Hypothalamus (tissue), 51 donors: ENCODE data around the gene RBMS1.
"Not testable (repeated sequence)": the region's sequence is repeated elsewhere in the genome, so short reads cannot be mapped to it uniquely, and the experiment has no call there.

Source experiments
- DNase-seq, 51 donors: peaks; one replicate each; lab custom pipeline; 2025; lab: John Stamatoyannopoulos, UW

Gene RBMS1

DNA sequence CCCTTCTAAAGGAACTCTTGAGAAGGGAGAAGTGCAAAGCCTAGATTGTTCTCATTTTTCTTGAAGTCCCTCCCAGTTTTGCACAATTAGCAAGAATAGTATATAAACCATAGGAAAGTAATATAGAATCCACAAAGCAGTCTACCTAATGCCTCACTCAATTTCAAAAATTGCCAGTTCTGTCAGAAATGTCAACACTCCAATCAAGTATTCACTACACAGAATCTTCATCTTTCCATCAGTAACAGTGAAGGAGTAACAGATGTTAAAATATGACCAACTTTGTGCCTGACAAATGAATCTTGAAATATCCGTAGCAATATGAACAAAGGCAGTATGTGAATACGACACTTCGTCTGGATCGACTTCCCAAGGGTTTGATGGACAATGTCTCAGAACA is 56.3 kb downstream of the RBMS1 start:
- no peak for DNase-seq

GRCh38 chr2:160434254-160434948 is 59.2 kb downstream of the RBMS1 start:
- DNase-seq: no peak

DNA sequence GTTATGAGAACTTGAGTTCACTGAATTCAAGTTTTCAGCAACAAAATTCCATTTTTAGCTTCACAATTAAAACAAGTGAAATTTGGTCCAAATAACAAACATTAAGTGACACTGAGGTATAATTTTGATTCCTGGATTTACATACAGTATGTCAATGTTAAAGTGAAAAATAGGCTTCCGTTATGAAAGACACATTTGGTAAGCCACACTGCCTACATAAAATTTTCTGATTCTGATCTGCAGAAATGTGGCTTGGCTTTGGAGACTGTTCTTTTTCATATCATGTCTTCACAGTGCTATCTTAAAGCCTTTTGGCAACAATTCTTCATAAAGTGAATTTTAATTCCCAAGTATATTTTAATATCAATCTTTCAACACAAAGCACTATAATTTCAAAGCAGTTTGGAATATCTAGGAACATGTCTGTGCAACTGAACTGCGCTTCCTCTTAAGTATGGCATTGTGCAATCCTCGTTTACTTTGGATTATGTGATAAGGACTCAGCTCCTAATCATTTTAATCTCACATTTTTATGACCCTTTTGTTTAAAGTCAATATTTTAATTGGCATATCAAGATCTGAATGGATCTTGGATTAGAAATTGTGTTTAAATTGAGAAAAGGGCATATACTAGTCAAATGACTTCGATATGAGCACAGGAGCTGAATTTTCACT is 60.0 kb downstream of the RBMS1 start:
- DNase-seq: no peak

GRCh38 chr2:160432633-160433032 is 61.0 kb downstream of the RBMS1 start:
- no peak for DNase-seq

DNA sequence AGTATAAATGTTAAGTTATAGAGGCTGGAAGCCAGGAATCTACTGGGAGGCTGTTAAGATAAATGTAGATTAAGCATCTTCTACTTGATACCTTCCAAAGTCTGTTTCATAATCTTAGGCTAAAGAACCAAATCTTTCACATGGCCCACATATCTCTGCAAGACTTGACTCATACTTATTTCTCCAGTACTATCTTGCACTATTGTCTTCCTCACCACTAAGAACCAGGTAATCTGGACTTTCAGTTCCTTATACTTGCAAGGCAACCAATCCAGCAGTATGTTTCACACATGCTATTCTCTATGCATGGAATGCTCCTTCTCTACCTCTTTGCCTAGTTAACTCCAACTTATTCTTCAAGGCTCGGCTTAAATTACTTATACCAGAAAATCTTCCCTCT is 62.2 kb downstream of the RBMS1 start:
- no peak for DNase-seq

- DNase-seq: no peak
These were observed 63.6 kb downstream of the RBMS1 start for GRCh38 chr2:160430001-160430344.

- peak in 1 of 51 donors; percentile 8 for DNase-seq
These were observed 64.2 kb downstream of the RBMS1 start for GRCh38 chr2:160429248-160430000.

DNA sequence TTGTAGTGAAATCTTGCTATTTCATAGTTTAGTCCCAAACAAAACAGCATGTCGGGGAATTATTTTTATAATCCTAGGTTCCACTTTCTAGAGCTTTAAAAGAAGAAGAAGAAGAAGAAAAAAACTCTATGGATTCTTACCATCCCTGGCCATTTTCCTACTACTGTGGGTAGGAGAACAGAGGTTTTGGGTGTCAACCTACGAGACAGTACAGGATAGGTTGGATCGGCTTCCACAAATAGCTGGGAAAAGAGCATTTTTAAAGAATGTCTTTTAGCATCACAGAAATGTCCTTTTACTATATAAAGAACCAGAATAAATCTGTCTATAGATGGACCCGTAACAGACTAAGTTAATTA is 65.2 kb downstream of the RBMS1 start:
- DNase-seq: no peak

DNA sequence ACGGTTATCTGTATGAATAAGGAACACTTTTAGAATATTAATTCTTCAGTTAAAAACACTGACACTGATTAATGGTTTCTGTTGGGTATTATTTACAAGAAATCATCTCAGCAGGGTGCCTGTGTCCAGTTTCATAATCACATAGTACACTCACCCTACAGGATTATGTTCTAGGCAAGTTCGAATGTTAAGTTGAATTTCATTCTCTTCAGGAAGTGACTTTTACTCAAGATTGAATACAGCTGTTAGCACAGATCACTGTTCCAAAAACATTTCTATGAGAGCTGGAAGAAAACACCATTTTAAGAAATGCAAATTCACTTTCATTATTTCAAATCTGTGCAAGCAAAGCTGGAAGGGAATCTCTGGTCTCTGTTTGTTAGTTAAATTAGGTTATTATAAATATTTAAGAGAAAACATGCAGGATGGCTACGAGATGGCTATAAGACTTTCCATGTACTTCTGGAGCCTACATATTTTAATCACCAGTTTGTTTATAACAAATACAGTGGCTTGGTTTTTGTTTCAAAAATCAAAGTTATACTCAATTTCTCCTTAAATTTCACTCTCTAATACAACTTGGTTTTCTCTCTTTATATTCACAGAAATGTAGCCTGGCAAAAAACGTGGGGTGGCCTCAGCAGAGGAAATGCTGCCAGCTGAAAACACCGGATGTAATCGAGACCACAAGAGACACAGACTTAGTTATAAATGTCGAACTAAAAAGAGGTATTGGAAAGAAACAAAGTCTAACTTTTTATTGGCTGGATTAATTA is 65.8 kb downstream of the RBMS1 start:
- no peak for DNase-seq

GRCh38 chr2:160426604-160427003 is 67.0 kb downstream of the RBMS1 start:
- no peak for DNase-seq

DNA sequence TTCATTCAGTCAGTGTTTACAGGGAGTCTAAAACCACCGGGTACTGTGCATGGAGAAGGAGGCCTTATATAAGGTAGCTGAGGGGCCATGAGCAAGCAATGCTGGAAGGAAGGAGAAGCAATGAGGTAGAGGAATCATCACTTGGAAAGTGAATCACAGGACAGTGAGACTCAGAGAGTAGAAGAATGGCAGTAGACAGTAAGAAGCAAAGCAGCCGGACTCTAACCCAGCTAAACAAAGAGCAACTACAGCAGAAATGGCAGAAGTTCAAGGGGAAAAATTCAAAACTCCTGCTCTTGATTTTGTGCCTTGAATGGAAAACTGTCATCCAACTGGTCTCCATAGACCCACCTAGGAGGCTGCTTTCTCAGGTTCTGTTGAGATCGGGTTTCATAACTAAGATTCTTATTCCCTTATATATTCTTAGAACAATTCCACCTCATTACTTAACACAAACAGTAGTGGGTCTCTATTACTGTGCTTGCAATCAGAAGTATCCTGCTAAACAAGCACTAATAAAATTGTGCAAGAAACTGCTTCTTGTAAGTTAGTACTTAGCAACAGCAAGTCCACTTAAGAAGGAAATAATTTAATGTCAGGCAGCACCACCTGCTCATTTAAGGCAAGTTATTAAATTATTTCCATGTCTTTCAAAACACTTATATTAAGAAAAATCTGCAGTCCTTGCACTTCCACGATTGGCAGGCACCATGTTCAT is 68.0 kb downstream of the RBMS1 start:
- DNase-seq: no peak

- no peak for DNase-seq
These were observed 70.5 kb downstream of the RBMS1 start for GRCh38 chr2:160423126-160423525.

GRCh38 chr2:160421646-160422501 is 71.7 kb downstream of the RBMS1 start:
- not testable (repeated sequence) for DNase-seq

DNA sequence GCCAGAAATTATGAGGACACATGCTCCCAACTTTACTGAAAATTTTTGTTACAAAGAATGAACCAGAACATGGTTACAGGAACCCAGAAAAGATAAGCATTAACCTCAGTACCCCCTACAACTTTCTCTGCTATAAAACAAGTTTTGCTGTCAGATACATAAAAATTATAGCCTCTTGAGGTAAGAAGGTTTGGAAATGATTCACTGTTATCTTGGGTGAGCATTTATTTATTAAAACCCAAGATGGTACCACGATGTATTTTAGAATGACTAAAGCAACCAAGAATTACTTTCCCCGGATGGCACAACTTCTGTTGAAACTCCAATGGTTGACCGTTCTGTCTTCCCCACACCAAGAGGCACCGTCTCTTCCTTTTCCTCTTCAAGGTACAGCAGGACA is 72.9 kb downstream of the RBMS1 start:
- no peak for DNase-seq

GRCh38 chr2:160419776-160420505 is 73.7 kb downstream of the RBMS1 start:
- no peak for DNase-seq

DNA sequence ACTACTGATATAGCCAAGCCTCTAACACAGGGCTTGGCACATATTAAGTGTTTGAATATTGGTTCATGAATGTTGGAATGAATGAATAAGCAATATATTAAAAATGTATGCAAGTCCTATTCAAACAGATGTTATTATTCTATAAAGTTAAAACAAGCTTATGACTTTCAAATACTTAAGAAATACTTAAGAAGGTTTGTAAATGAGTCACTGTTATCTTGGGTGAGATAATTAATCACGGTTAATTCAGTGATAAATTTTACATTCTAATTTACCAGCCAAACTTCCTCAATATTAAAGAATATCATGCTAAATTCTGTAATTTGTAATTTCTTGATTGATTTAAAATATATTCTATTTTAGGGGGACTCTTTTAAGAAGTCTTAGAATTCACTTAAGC is 74.8 kb downstream of the RBMS1 start:
- no peak for DNase-seq

GRCh38 chr2:160418398-160418765 is 75.2 kb downstream of the RBMS1 start:
- no peak for DNase-seq

- no peak for DNase-seq
These were observed 75.7 kb downstream of the RBMS1 start for GRCh38 chr2:160417745-160418397.
